GM18520 (cell line): ENCODE results near the gene SMARCD2.
"Not testable (repeated sequence)": the region's sequence is repeated elsewhere in the genome, so short reads cannot be mapped to it uniquely, and the experiment has no call there.

Source experiments
- ATAC-seq: cut with Tn5 transposase; IDR thresholded peaks from one replicate; pipeline ENCODE4 v1.9.1; 2021; ENCODE audit not compliant: unreplicated experiment

The SMARCD2 gene

DNA sequence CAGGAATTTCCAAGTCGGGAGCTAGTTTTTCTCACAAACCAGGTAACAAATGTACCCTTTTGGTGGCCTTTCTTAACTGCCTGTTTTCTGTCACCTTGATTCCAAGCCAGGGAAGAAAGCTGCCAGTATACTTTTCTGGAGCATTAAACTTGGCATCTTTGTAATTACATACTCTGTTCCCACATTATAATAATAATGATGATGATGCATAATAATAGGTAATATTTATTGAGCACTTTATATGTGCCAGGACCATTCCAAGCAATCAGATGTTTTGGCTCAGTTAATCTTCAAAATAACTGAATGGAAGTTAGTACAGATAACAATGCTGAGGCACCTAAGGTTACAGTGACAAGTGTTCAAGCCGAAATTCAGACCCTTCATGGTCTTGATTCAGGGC lies 26.4 kb downstream of the SMARCD2 start:
- no peak for ATAC-seq

DNA sequence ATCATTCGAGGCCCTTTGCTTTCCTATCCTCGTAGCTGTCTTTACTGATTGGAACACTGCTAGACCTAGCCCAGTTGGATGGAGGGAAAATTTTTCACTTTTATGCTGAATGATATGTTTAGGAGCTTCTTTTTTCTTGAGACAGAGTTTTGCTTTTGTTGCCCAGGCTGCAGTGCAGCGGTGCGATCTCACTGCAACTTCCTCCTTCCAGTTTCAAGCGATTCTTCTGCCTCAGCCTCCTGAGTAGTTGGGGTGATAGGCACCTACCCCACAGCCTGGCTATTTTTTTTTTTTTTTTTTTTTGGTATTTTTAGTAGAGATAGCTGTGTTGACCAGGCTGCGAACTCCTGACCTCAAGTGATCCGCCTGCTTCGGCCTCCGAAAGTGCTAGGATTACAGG lies 32.5 kb downstream of the SMARCD2 start:
- no peak for ATAC-seq

DNA sequence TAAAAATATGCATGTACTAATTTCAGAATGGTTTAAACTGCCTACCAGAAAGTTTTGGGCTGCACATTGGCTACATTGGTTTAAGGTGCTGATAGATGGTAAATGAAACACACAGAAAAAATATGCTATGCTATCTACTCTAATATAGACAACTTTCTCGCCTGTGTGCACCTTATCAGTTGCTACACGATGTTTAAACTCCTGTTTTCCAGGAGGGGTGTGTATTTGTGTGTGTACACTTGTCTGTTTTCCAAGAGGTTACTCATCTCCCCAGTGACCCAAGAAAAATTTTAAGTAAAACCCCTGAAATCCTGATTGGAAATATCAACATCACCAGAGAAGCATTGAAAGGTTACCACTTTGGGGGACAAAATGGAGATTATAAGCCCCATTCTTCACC lies 36.9 kb downstream of the SMARCD2 start:
- no peak for ATAC-seq

- no peak for ATAC-seq
Measured at GRCh38 chr17:63804328-63804727, 38.2 kb downstream of the SMARCD2 start.

DNA sequence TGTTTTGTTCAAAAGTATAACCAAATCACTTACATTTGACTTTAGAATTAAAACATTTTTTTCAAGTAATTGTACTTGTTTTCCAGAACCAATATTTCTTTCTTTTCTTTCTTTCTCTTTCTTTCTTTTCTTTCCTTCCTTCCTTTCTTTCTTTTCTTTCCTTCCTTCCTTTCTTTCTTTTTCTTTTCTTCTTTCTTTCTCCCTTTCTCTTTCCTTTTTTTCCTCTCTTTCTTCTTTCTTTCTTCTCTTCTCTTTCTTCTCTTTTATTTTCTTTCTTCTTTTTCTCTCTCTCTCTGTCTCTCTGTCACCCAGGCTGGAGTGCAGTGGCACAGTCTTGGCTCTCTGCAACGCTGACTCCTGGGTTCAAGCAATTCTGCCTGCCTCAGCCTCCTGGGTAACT lies 41.7 kb downstream of the SMARCD2 start:
- ATAC-seq, result no peak

GRCh38 chr17:63798572-63799106 lies 43.8 kb downstream of the SMARCD2 start:
- ATAC-seq, result no peak

GRCh38 chr17:63796375-63796774 lies 46.1 kb downstream of the SMARCD2 start:
- ATAC-seq, result not testable (repeated sequence)

GRCh38 chr17:63792055-63792729 lies 50.3 kb downstream of the SMARCD2 start:
- no peak for ATAC-seq

DNA sequence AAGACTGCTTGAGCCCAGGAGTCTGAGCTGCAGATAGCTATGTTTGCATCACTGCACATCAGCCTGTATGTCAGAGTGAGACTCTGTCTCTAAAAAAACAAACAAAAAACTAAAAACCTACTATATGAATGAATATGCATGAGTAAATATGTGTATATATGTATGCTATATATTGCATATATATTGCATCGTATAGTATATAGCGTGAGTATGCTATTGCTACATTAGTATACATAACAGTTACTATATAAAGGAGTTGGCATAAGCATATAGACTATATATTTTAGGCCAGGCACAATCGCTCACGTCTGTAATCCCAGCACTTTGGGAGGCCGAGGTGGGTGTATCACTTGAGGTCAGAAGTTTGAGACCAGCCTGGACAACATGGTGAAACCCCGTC lies 52.4 kb downstream of the SMARCD2 start:
- no peak for ATAC-seq

DNA sequence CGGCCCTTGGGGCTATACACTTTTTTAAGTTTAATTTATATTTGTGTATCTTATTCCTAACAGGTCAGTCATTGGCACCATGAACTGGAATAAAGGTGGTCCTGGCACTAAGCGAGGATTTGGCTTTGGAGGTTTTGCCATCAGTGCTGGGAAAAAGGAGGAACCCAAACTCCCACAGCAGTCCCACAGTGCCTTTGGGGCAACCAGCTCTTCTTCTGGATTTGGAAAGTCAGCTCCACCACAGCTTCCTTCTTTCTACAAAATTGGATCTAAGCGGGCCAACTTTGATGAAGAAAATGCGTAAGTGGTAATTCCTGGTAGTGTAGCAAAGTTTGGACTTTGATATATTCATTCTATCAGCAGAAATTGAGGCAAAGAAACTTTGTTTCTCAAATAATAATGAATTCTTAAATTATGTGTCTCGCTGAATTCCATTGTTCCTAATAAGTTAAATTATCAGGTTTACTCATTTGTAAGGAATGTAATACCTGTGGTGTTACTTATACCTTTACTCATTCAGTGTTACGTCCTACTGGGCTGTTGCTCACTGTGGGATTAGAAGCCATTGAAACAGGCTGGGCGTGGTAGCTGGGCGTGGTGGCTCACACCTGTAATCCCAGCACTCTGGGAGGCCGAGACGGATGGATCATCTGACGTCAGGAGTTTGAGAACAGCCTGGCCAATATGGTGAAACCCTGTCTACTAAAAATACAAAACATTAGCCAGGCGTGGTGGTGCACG lies 55.3 kb downstream of the SMARCD2 start:
- ATAC-seq, result no peak

GRCh38 chr17:63786117-63786516 lies 56.4 kb downstream of the SMARCD2 start:
- no peak for ATAC-seq

DNA sequence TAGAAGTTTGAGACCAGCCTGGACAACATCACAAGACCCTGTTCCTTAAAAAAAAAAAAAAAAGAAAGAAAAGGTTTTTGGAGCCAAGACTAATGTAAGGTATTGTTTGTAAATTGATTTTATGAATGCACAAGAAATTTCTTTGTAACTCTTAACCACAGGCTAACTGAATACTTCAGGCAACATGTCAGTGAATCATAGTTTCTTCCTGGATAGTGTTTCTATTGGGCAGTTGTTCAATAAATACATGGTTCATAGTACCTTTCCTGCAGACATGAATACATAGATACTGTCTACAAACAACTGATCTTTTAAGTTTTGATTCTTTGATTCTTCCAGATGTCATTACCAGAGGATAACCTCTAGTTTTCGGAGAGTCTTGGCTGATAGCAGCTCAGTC lies 56.9 kb downstream of the SMARCD2 start:
- ATAC-seq, result no peak

DNA sequence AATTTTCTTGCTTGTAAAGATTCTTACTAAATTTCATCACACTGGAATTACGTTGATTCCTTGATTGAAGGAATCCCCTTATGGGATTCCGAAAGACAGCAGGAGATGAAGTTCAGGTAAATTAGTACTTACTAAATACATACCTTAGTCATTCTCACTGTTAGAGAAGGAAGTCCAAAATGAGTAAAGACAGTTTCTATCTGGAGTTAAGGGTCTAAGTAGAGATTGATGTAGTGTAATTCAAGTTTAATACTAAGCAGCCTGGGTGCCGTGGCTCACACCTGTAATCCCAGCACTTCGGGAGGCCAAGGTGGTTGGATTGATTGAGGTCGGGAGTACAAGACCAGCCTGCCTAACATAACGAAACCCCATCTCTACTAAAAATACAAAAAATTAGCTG lies 59.0 kb downstream of the SMARCD2 start:
- ATAC-seq, result no peak
